HepG2 (cell line): ENCODE measurements around the gene CYSRT1. TPM values are rescaled to one million over a fixed set of nuclear protein-coding genes. Genes with fewer than 3 reads are reported as not detected.

Source experiments
- AGO1 ChIP-seq: fragments of 200-400 bp; formaldehyde crosslinking; IDR thresholded peaks from 2 replicates; pipeline ENCODE4 v1.6.1; 2017; ENCODE audit warnings: mild to moderate bottlenecking, low read depth, low read length, moderate library complexity; ENCODE audit not compliant: poor library complexity, severe bottlenecking
- CEBPG ChIP-seq: IDR thresholded peaks from 2 replicates; pipeline ENCODE4 v1.6.1; 2016
- DRAP1 ChIP-seq: IDR thresholded peaks from 2 replicates; pipeline ENCODE4 v1.6.1; 2016; ENCODE audit warnings: missing genetic modification reagents, missing compliant biosample characterization
- FOXO4 ChIP-seq: sonication (generic); formaldehyde crosslinking; conservative IDR thresholded peaks from 2 replicates; pipeline ENCODE4 v1.8.1; 2023; ENCODE audit warnings: missing genetic modification reagents
- HDAC1 ChIP-seq: sonication (generic); formaldehyde crosslinking; IDR thresholded peaks from 2 replicates; pipeline ENCODE4 v1.5.1; 2020; ENCODE audit warnings: mild to moderate bottlenecking, missing genetic modification reagents
- JARID2 ChIP-seq: sonication (generic); formaldehyde crosslinking; IDR thresholded peaks from 2 replicates; pipeline ENCODE4 v1.8.1; 2023; ENCODE audit warnings: missing genetic modification reagents, inconsistent platforms; ENCODE audit not compliant: insufficient replicate concordance
- KDM5A ChIP-seq: fragments of 200-600 bp; sonication (generic); IDR thresholded peaks from 2 replicates; pipeline ENCODE4 v1.7.0; 2018; ENCODE audit warnings: antibody characterized with exemption, mild to moderate bottlenecking, low read length, borderline replicate concordance
- MZF1 ChIP-seq: sonication (generic); formaldehyde crosslinking; IDR thresholded peaks from 2 replicates; pipeline ENCODE4 v1.8.1; 2023; ENCODE audit warnings: mild to moderate bottlenecking, missing genetic modification reagents, borderline replicate concordance
- NR2F2 ChIP-seq: IDR thresholded peaks from 2 replicates; pipeline ENCODE4 v1.6.1; 2012; ENCODE audit warnings: low read depth, inconsistent platforms, borderline replicate concordance
- PITX1 ChIP-seq: sonication (generic); formaldehyde crosslinking; IDR thresholded peaks from 2 replicates; pipeline ENCODE4 v1.5.1; 2020; ENCODE audit warnings: mild to moderate bottlenecking, missing genetic modification reagents
- PPARG ChIP-seq: conservative IDR thresholded peaks from 2 replicates; pipeline ENCODE4 v1.6.1; 2016; ENCODE audit warnings: missing biosample characterization, missing genetic modification reagents
- TBX2 ChIP-seq: sonication (generic); formaldehyde crosslinking; IDR thresholded peaks from 2 replicates; pipeline ENCODE4 v1.5.0; 2020; ENCODE audit warnings: missing genetic modification reagents, mild to moderate bottlenecking, borderline replicate concordance
- TGIF2 ChIP-seq: IDR thresholded peaks from 2 replicates; pipeline ENCODE4 v1.6.1; 2016; ENCODE audit warnings: control low read depth, missing compliant biosample characterization
- THRA ChIP-seq: sonication (generic); formaldehyde crosslinking; IDR thresholded peaks from 2 replicates; pipeline ENCODE4 v1.4.0; 2020; ENCODE audit warnings: missing genetic modification reagents, borderline replicate concordance
- ZIK1 ChIP-seq: sonication (generic); formaldehyde crosslinking; IDR thresholded peaks from 2 replicates; pipeline ENCODE4 v1.5.0; 2020; ENCODE audit warnings: mild to moderate bottlenecking, low read depth, missing genetic modification reagents, borderline replicate concordance
- ZNF121 ChIP-seq: sonication (generic); formaldehyde crosslinking; IDR thresholded peaks from 2 replicates; pipeline ENCODE4 v1.5.0; 2020; ENCODE audit warnings: mild to moderate bottlenecking, missing genetic modification reagents
- ZNF274 ChIP-seq: sonication (generic); formaldehyde crosslinking; IDR thresholded peaks from 2 replicates; pipeline ENCODE4 v1.5.1; 2020; ENCODE audit warnings: mild to moderate bottlenecking, missing genetic modification reagents
- ZNF382 ChIP-seq: sonication (generic); formaldehyde crosslinking; IDR thresholded peaks from 2 replicates; pipeline ENCODE4 v1.5.0; 2020; ENCODE audit warnings: missing genetic modification reagents, mild to moderate bottlenecking, borderline replicate concordance
- ZNF564 ChIP-seq: sonication (generic); formaldehyde crosslinking; IDR thresholded peaks from 2 replicates; pipeline ENCODE4 v1.8.1; 2023; ENCODE audit warnings: mild to moderate bottlenecking, missing genetic modification reagents
- polyA plus RNA-seq, 8 experiments: library from polyadenylated mRNA; depleted of rRNA in 3 of 8; stranded (reverse) in 7 of 8; unstranded in 1 of 8; fragments of >200 nt; fragmentation: Illumina TruSeq in 4 of 8; extraction: Trizol in 4 of 8; gene quantifications; 2 replicates each; pipeline versions ENCODE4 v1.2.1 to v1.2.3, GENCODE V29; 2011 to 2016; ENCODE audit warnings: low read depth in 4 of 8, missing spikeins in 1 of 8, mixed read lengths in 1 of 8; ENCODE audit not compliant: insufficient read depth in 1 of 8
- total RNA-seq, 5 experiments: library from RNA; depleted of rRNA; stranded (reverse); fragments of >200 nt; fragmentation: Illumina TruSeq; extraction: Trizol; gene quantifications; 2 replicates each; pipeline ENCODE4 v1.2.3, GENCODE V29; 2016; ENCODE audit warnings: low read depth in 1 of 5
- TF ChIP-seq, protein P1 (sequence below): sonication (generic); formaldehyde crosslinking; IDR thresholded peaks from 2 replicates; pipeline ENCODE4 v1.4.0; 2020; ENCODE audit warnings: missing genetic modification reagents, borderline replicate concordance
- TF ChIP-seq, protein P2 (sequence below): sonication (generic); formaldehyde crosslinking; IDR thresholded peaks from 2 replicates; pipeline ENCODE4 v1.4.0; 2020; ENCODE audit warnings: mild to moderate bottlenecking, low read depth, missing genetic modification reagents

CYSRT1 gene
- total and polyA plus RNA-seq, 2 of the 13 experiments (the other 11 are each of a cell fraction or from before 2014, with no cell fraction given) = 1.5 to 2.1 TPM

GRCh38 chr9:137250329-137251193, 25.6 kb downstream of the CYSRT1 start (continued):
- TF ChIP-seq, protein P1, sequence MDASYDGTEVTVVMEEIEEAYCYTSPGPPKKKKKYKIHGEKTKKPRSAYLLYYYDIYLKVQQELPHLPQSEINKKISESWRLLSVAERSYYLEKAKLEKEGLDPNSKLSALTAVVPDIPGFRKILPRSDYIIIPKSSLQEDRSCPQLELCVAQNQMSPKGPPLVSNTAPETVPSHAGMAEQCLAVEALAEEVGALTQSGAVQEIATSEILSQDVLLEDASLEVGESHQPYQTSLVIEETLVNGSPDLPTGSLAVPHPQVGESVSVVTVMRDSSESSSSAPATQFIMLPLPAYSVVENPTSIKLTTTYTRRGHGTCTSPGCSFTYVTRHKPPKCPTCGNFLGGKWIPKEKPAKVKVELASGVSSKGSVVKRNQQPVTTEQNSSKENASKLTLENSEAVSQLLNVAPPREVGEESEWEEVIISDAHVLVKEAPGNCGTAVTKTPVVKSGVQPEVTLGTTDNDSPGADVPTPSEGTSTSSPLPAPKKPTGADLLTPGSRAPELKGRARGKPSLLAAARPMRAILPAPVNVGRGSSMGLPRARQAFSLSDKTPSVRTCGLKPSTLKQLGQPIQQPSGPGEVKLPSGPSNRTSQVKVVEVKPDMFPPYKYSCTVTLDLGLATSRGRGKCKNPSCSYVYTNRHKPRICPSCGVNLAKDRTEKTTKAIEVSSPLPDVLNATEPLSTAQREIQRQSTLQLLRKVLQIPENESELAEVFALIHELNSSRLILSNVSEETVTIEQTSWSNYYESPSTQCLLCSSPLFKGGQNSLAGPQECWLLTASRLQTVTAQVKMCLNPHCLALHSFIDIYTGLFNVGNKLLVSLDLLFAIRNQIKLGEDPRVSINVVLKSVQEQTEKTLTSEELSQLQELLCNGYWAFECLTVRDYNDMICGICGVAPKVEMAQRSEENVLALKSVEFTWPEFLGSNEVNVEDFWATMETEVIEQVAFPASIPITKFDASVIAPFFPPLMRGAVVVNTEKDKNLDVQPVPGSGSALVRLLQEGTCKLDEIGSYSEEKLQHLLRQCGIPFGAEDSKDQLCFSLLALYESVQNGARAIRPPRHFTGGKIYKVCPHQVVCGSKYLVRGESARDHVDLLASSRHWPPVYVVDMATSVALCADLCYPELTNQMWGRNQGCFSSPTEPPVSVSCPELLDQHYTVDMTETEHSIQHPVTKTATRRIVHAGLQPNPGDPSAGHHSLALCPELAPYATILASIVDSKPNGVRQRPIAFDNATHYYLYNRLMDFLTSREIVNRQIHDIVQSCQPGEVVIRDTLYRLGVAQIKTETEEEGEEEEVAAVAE (CRISPR knock-in tag) = no peak
- TF ChIP-seq TBX2 (CRISPR knock-in tag) (peak; percentile 23; the same call in 1 of the 2 replicates), TGIF2 (CRISPR knock-in tag) (peak; percentile 81; the same call in 1 of the 2 replicates), ZNF121 (CRISPR knock-in tag) (0 out of 2 replicates have a peak, but pooled peaks have one; percentile 22), ZNF382 (CRISPR knock-in tag) (no peak), CEBPG (CRISPR knock-in tag) (no peak), ZNF564 (CRISPR knock-in tag) (no peak), AGO1 (peak; percentile 73), JARID2 (CRISPR knock-in tag) (no peak), PPARG (CRISPR knock-in tag) (no peak), ZNF274 (no peak), PITX1 (CRISPR knock-in tag) (no peak), DRAP1 (CRISPR knock-in tag) (no peak), MZF1 (CRISPR knock-in tag) (no peak), ZIK1 (no peak), THRA (no peak), HDAC1 (CRISPR knock-in tag) (peak; percentile 72), FOXO4 (CRISPR knock-in tag) (no peak), NR2F2 (no peak), KDM5A (no peak)
- TF ChIP-seq, protein P2, sequence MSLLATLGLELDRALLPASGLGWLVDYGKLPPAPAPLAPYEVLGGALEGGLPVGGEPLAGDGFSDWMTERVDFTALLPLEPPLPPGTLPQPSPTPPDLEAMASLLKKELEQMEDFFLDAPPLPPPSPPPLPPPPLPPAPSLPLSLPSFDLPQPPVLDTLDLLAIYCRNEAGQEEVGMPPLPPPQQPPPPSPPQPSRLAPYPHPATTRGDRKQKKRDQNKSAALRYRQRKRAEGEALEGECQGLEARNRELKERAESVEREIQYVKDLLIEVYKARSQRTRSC (CRISPR knock-in tag) = no peak
